Mononuclear cell (primary cell): ENCODE results near the gene PPP1R14C. TPM values are rescaled to one million over a fixed set of nuclear protein-coding genes. Genes with fewer than 3 reads are reported as not detected.

Source experiments
- H3K27me3 ChIP-seq: 2 replicates; pipeline ENCODE4 v1.6.0; 2011; ENCODE audit warnings: low read length, control low read depth; ENCODE audit not compliant: insufficient read depth
- H3K4me1 ChIP-seq: 2 replicates; pipeline ENCODE4 v1.5.1; 2011; ENCODE audit warnings: mild to moderate bottlenecking, low read length, control low read depth; ENCODE audit not compliant: insufficient read depth
- H3K4me3 ChIP-seq: 2 replicates; pipeline ENCODE4 v1.5.1; 2011; ENCODE audit warnings: mild to moderate bottlenecking, low read length, moderate library complexity
- H3K9me3 ChIP-seq: 2 replicates; pipeline ENCODE4 v1.5.1; 2011; ENCODE audit warnings: low read depth, mild to moderate bottlenecking, control low read depth, low read length
- total RNA-seq: library from RNA; depleted of rRNA; stranded (reverse); fragments of >200 nt; gene quantifications from one replicate; pipeline ENCODE4 v1.2.3, GENCODE V29; 2012

Gene PPP1R14C
- total RNA-seq, 1 donor, result 0.21 TPM

DNA sequence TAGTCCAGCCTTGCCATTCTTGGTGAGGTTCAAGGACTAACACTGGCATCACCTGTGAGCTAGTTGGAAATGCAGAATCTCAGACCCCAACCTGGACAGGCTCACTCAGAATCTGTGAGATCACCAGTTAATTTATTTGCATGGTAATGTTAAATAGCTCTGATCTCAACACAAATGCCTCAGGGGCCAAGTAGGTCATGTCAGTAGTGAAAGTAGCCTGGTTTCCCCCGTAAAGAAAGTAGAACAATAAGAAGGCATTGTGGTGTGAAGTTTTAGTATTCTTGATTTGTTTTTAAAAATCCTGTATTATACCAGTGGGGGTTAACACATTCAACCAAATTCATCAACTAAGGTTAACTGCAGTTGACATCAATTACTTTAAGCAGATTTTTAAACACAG is 105.5 kb downstream of the PPP1R14C start:
- Histone ChIP-seq H3K4me3 (no peak overlapping the region), H3K27me3 (no peaks in the 10 kb centered on the region)

DNA sequence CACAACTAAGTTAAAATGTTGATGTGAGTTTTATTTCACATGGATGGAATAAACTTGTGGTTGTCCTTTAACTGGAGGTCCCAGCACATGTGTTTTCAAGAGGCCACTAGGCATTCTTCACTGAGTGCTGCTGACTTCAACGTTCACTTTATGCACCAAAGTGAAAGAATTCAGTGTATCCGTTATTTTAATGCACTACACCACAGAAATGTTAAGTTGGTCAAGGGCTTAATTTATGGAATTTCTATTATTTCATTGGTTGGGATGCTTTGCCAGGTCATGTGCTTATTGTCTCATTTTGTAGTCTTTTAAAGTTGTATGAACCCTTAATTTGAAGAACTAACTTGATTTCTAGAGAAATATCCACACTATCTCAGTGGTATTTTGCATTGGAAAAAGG is 106.4 kb downstream of the PPP1R14C start:
- Histone ChIP-seq H3K4me3 (no peak overlapping the region), H3K4me1 (no peaks in the 10 kb centered on the region), H3K9me3 (no peaks in the 10 kb centered on the region), H3K27me3 (no peaks in the 10 kb centered on the region)

More for the DNA sequence above, 105.5 kb downstream of the PPP1R14C start:
- Histone ChIP-seq H3K9me3 (no peaks in the 10 kb centered on the region), H3K4me1 (no peaks in the 10 kb centered on the region)

DNA sequence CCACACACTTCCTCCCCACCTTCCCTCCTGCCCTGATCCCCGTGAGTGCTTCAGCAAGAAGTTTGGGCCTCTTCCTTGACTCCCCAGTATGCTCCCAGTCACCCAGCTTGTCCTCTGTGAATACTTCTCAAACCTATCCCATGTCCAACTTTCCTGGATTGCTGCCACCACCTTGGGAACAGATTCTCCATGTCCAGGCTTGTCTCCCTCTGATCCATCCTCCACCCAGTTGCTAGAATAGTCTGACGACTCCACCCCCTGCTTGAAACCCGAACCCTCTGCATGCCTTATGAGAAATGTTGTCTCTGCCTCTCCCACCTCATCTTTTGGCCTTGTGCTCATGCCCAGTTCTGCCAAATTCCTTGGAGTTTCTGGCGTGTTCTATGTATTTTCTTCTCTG is 108.0 kb downstream of the PPP1R14C start:
- H3K4me3 ChIP-seq, result no peak overlapping the region
- H3K4me1 ChIP-seq, result no peaks in the 10 kb centered on the region
- H3K27me3 ChIP-seq, result no peaks in the 10 kb centered on the region
- H3K9me3 ChIP-seq, result no peaks in the 10 kb centered on the region

GRCh38 chr6:150251566-150252186 is 108.8 kb downstream of the PPP1R14C start:
- Histone ChIP-seq H3K4me3 (no peak overlapping the region), H3K4me1 (no peaks in the 10 kb centered on the region), H3K27me3 (no peaks in the 10 kb centered on the region), H3K9me3 (no peaks in the 10 kb centered on the region)

DNA sequence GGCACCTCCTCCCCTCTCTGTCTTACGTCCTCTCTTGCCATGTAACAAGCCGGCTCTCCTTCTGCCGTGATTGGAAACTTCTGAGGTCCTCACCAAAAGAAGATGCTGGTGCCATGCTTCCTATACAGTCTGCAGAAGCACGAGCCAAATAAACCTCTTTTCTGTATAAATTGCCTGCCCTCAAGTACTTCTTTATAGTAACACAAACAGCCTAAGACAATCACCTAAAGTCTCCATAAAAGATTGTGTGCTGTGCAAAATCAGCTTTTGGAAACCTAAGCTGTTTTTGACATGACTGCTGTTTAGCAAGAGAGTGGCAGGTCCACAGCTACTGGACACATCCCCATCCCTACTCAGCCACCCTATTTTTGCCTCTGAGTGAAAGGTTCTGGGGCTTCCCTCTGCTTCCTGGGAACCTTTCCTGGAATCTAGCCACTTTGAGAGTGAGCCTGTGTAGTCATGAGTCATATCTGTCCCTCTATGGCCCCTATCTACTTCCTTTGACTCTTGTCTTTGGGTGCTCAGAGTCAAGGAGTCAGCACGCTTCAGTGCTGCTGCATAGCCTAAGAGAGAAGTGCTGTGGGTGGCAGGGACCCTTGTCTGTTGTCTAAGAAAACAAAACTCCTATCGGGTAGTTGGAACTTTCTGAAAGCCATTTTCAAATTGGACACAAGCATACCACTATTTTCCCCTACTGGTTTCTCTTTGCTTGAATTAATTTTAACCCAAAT is 110.0 kb downstream of the PPP1R14C start:
- Histone ChIP-seq H3K9me3 (no peaks in the 10 kb centered on the region), H3K27me3 (no peaks in the 10 kb centered on the region), H3K4me3 (no peak overlapping the region), H3K4me1 (no peaks in the 10 kb centered on the region)

DNA sequence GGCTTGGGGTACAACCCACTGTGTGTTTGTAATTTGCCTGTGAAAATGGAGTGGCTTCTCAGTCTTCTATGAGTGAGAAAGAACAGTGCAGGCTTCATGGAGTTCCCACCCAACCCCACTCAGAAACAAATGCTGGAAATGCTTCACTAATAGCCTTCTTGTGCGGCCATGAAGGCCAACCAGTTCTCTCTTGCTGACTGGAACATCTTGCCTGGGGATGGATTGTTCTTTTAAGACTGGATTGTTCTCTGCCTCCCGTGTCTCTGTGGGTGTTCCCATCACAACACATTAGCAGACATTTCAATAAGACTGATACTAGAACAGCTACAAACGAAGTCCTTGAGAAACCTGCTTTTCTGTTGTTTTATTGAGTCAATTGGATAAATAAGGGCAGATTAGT is 110.6 kb downstream of the PPP1R14C start:
- Histone ChIP-seq H3K27me3 (no peaks in the 10 kb centered on the region), H3K4me3 (no peak overlapping the region), H3K9me3 (no peaks in the 10 kb centered on the region), H3K4me1 (no peaks in the 10 kb centered on the region)

- H3K4me1 ChIP-seq, result no peaks in the 10 kb centered on the region
- H3K9me3 ChIP-seq, result no peaks in the 10 kb centered on the region
- no peaks in the 10 kb centered on the region for H3K27me3 ChIP-seq
- H3K4me3 ChIP-seq, result no peak overlapping the region
Observed at GRCh38 chr6:150254770-150255169, 111.9 kb downstream of the PPP1R14C start.

DNA sequence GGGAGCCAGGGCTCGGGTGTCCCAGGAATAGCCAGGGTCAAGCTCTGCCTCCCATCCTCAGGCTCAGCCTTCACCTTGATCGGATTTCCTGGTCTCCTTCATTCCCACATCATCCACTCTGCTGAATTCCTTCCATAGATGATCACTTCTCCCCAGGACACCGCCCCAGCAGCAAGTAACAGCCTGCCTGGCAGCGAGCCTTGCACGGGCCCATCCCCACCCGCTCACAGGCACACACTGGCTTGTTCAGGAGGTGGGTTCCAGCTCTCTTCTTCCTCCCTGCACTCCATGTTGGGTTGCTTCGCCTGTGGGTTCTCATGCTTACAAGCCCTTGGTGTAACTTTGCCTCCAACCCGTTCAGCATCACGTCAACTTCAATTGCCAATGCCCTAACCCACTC is 113.0 kb downstream of the PPP1R14C start:
- Histone ChIP-seq H3K9me3 (no peaks in the 10 kb centered on the region), H3K4me1 (no peaks in the 10 kb centered on the region), H3K4me3 (no peak overlapping the region), H3K27me3 (no peaks in the 10 kb centered on the region)

DNA sequence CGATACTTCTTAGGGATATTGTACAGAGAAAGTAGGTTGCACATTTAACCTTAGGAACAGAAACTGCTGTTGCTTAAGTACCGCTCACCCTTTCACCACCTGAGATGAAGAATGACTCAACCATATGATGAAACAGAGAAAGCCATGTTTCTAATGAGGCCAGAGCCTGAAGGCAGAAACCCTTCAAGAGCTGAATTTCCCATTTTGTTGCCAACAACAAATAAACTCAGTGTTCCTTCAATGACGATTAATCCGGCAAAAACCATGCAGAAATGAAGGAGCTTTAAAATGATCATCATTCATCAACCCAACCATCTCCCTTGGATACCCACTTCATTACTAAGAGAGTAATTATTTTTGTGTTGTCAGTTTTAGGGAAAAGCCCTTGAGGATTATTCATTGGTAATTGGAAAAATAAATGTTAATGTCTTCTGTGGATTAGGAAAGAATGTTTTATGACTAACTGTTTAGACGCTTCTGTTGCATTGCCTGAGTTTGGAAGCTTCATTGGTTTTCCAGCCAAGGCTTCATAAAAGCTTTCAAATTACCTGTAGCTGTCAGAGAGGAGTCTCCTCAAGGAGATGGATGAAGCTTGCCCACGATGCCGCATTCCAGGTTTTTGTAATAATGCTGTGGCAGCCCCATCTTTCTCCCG is 113.9 kb downstream of the PPP1R14C start:
- Histone ChIP-seq H3K9me3 (no peaks in the 10 kb centered on the region), H3K4me3 (no peak overlapping the region), H3K27me3 (no peaks in the 10 kb centered on the region), H3K4me1 (no peaks in the 10 kb centered on the region)

GRCh38 chr6:150258381-150258780 is 115.5 kb downstream of the PPP1R14C start:
- H3K9me3 ChIP-seq, result no peaks in the 10 kb centered on the region
- H3K4me1 ChIP-seq, result no peaks in the 10 kb centered on the region
- H3K27me3 ChIP-seq, result no peaks in the 10 kb centered on the region
- H3K4me3 ChIP-seq, result no peak overlapping the region

GRCh38 chr6:150260931-150261330 is 118.1 kb downstream of the PPP1R14C start:
- no peak overlapping the region for H3K4me3 ChIP-seq
- H3K4me1 ChIP-seq, result no peaks in the 10 kb centered on the region
- no peaks in the 10 kb centered on the region for H3K9me3 ChIP-seq
- H3K27me3 ChIP-seq, result no peaks in the 10 kb centered on the region

GRCh38 chr6:150261997-150262697 is 119.3 kb downstream of the PPP1R14C start:
- no peaks in the 10 kb centered on the region for H3K27me3 ChIP-seq
- no peaks in the 10 kb centered on the region for H3K9me3 ChIP-seq
- no peaks in the 10 kb centered on the region for H3K4me1 ChIP-seq
- H3K4me3 ChIP-seq, result no peak overlapping the region

DNA sequence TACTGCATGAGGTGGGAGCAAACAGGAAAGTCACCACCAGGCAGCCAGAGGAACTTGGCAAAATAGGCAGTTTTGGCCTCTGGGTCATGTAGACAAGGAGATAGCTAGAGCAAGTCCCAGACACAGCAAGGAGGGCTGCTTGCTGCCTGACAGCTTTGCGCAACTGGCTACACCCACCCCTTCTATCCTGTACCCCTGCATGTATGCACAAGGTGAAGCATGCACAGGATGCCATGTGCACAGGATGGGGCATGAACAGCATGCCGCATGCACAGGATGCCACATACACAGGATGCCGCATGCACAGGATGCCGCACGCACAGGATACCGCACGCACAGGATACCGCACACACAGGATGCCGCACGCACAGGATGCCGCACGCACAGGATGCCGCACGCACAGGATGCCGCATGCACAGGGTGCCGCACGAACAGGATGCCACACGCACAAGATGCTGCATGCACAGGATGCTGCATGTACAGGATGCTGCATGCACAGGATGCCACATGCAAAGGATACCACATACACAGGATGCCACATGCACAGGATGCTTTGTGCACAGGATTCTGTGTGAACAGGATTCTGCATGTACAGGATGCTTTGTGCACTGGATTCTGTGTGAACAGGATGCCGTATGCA is 121.0 kb downstream of the PPP1R14C start:
- Histone ChIP-seq H3K4me1 (no peaks in the 10 kb centered on the region), H3K4me3 (no peak overlapping the region), H3K9me3 (no peaks in the 10 kb centered on the region), H3K27me3 (no peaks in the 10 kb centered on the region)

GRCh38 chr6:150266309-150266708 is 123.5 kb downstream of the PPP1R14C start:
- Histone ChIP-seq H3K9me3 (no peaks in the 10 kb centered on the region), H3K27me3 (no peaks in the 10 kb centered on the region), H3K4me1 (no peaks in the 10 kb centered on the region), H3K4me3 (no peak overlapping the region)
